ENCODE data around the gene NEK4. TPM values are rescaled to one million over a fixed set of nuclear protein-coding genes. Genes with fewer than 3 reads are reported as not detected.

The NEK4 gene
- total RNA-seq, 1 experiment from 2014 or later, result 36.2 TPM

DNA sequence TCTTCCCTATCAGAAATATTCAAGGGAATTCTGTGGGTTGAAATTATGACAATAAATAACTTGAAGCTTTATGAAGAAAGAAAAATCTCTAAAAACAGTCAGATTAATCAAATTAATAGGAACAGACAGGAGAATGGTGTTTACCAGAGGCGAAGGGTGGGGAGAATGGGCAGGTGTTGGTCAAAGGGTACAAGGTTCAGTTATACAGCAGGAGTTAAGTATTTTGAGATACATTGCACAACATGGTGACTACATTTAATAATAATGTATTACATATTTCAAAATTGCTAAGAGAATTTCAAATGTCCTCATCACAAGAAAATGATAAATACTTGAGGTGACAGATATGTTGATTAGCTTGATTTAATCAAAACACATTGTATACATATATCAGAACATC, 46.2 kb downstream of the NEK4 start:
- Histone ChIP-seq H3K9ac (ENCODE audit: low read length) (no peak overlapping the region), H3K9me2 (ENCODE audit: insufficient read depth) (no peaks in the 10 kb centered on the region), H3K4me2 (ENCODE audit: low read length) (no peak overlapping the region), H3K27me3 (ENCODE audit: insufficient read depth, low read length) (no peaks in the 10 kb centered on the region), H3K4me1 (ENCODE audit: control insufficient read depth in 1 of 2, insufficient read depth in 2 of 2, low read length in 2 of 2) (no peaks in the 10 kb centered on the region), H3K27ac (ENCODE audit: low read depth, low read length) (no peak overlapping the region), H4K20me1 (ENCODE audit: insufficient read depth) (no peaks in the 10 kb centered on the region), H3K79me2 (ENCODE audit: insufficient read depth, low read length) (no peaks in the 10 kb centered on the region), H3K4me3 (replicated peaks in 1 of 2; ENCODE audit: low read depth in 1 of 2, low read length in 2 of 2) (no peak overlapping the region), H3K36me3 (ENCODE audit: control insufficient read depth in 1 of 2, insufficient read depth in 2 of 2, low read length in 2 of 2) (peaks cover 0 to 3% of the 10 kb centered on the region in 2 experiments; a peak in 1 of 4 replicates), H3K9me3 (ENCODE audit: control insufficient read depth in 1 of 2, insufficient read depth in 1 of 2, low read depth in 1 of 2, low read length in 2 of 2) (no peaks in the 10 kb centered on the region), H2AFZ (ENCODE audit: low read depth, low read length, poor library complexity, severe bottlenecking) (no peak overlapping the region)
- ChIA-PET POLR2A (no interaction called here), CTCF (no interaction called here), RAD21 (ENCODE audit: low non-redundant PET in 1 of 2, low total read pairs in 2 of 2, uncharacterized antibody in 2 of 2, unreplicated experiment in 2 of 2) (no interaction called here)
- ATAC-seq (no peak), DNase-seq (ENCODE audit: low read depth, low spot score) (no peak)
- BruUV-seq (replicated peaks), result no TSS peak
- intact Hi-C loops (cut with micrococcal nuclease), result no loop called here
- TF ChIP-seq, protein P1, sequence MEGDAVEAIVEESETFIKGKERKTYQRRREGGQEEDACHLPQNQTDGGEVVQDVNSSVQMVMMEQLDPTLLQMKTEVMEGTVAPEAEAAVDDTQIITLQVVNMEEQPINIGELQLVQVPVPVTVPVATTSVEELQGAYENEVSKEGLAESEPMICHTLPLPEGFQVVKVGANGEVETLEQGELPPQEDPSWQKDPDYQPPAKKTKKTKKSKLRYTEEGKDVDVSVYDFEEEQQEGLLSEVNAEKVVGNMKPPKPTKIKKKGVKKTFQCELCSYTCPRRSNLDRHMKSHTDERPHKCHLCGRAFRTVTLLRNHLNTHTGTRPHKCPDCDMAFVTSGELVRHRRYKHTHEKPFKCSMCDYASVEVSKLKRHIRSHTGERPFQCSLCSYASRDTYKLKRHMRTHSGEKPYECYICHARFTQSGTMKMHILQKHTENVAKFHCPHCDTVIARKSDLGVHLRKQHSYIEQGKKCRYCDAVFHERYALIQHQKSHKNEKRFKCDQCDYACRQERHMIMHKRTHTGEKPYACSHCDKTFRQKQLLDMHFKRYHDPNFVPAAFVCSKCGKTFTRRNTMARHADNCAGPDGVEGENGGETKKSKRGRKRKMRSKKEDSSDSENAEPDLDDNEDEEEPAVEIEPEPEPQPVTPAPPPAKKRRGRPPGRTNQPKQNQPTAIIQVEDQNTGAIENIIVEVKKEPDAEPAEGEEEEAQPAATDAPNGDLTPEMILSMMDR (IDR thresholded peaks at IDR 0.05 in 2 of 3, conservative IDR thresholded peaks at IDR 0.05 in 1 of 3; ENCODE audit: borderline replicate concordance in 1 of 3, insufficient read depth in 1 of 3, low read depth in 2 of 3, low read length in 2 of 3), result no peak
- no peak for TF ChIP-seq SIN3A (IDR thresholded peaks at IDR 0.05; ENCODE audit: low read depth)
- TF ChIP-seq ATF3 (IDR thresholded peaks at IDR 0.05), result no peak
- TF ChIP-seq ZFX (IDR thresholded peaks at IDR 0.05), result no peak
- no peak for TF ChIP-seq RAD21 (IDR thresholded peaks at IDR 0.05; ENCODE audit: low read depth)
- TF ChIP-seq, protein P2, sequence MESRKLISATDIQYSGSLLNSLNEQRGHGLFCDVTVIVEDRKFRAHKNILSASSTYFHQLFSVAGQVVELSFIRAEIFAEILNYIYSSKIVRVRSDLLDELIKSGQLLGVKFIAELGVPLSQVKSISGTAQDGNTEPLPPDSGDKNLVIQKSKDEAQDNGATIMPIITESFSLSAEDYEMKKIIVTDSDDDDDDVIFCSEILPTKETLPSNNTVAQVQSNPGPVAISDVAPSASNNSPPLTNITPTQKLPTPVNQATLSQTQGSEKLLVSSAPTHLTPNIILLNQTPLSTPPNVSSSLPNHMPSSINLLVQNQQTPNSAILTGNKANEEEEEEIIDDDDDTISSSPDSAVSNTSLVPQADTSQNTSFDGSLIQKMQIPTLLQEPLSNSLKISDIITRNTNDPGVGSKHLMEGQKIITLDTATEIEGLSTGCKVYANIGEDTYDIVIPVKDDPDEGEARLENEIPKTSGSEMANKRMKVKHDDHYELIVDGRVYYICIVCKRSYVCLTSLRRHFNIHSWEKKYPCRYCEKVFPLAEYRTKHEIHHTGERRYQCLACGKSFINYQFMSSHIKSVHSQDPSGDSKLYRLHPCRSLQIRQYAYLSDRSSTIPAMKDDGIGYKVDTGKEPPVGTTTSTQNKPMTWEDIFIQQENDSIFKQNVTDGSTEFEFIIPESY (IDR thresholded peaks at IDR 0.05; ENCODE audit: extremely low read depth, insufficient replicate concordance, low read length), result no peak
